Transverse colon (tissue), 3 donors: Measurements from ENCODE around the gene NMBR.

Experiments used
- EP300 ChIP-seq: sonication (generic); formaldehyde crosslinking; IDR thresholded peaks from one replicate; pipeline ENCODE4 v1.6.1; 2017; ENCODE audit warnings: antibody characterized with exemption, low read depth
- TF ChIP-seq, protein P1 (sequence below), 5 experiments: fragments of 200-600 bp in 3 of 5; fragments of 450-650 bp in 2 of 5; sonication (generic) in 3 of 5; IDR thresholded peaks; 1 replicate in 2 of 5; 2 replicates in 3 of 5; pipeline ENCODE4 v1.5.1; 2016 to 2017; ENCODE audit warnings: antibody characterized with exemption in 5 of 5, inconsistent platforms in 3 of 5, mild to moderate bottlenecking in 2 of 5, moderate library complexity in 1 of 5

DNA sequence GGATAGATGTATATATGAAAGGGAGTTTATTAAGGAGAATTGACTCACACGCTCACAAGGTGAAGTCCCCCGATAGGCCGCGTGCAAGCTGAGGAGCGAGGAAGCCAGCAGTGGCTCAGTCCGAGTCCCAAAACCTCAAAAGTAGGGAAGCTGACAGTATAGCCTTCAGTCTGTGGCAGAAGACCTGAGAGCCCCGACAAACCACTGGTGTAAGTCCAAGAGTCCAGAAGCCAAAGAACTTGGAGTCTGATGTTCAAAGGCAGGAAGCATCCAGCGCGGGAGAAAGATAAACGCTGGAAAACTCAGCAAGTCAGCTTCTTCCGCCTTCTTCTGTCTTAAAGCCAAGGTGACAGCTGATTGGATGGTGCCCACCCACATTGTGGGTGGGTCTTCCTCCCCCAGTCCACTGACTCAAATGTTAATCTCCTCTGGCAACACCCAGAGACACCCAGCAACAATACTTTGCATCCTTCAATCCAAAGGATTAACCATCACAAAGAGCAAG lies 116.8 kb downstream of the NMBR start:
- no peak for TF ChIP-seq EP300
- TF ChIP-seq, protein P1, sequence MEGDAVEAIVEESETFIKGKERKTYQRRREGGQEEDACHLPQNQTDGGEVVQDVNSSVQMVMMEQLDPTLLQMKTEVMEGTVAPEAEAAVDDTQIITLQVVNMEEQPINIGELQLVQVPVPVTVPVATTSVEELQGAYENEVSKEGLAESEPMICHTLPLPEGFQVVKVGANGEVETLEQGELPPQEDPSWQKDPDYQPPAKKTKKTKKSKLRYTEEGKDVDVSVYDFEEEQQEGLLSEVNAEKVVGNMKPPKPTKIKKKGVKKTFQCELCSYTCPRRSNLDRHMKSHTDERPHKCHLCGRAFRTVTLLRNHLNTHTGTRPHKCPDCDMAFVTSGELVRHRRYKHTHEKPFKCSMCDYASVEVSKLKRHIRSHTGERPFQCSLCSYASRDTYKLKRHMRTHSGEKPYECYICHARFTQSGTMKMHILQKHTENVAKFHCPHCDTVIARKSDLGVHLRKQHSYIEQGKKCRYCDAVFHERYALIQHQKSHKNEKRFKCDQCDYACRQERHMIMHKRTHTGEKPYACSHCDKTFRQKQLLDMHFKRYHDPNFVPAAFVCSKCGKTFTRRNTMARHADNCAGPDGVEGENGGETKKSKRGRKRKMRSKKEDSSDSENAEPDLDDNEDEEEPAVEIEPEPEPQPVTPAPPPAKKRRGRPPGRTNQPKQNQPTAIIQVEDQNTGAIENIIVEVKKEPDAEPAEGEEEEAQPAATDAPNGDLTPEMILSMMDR (IDR thresholded peaks at IDR 0.05) = no peak
